PC-3 (cell line): ENCODE measurements around the gene MKNK1.

Experiments
- EZH2 ChIP-seq: fragments of 300-600 bp; sonication (generic); IDR thresholded peaks from one replicate; pipeline ENCODE4 v1.6.1; 2017; ENCODE audit warnings: antibody characterized with exemption, mild to moderate bottlenecking, low read length; ENCODE audit not compliant: unreplicated experiment
- TF ChIP-seq, protein P1 (sequence below): fragments of 300-600 bp; sonication (generic); conservative IDR thresholded peaks from 2 replicates; pipeline ENCODE4 v1.5.1; 2017; ENCODE audit warnings: antibody characterized with exemption, low read depth, mild to moderate bottlenecking, low read length

DNA sequence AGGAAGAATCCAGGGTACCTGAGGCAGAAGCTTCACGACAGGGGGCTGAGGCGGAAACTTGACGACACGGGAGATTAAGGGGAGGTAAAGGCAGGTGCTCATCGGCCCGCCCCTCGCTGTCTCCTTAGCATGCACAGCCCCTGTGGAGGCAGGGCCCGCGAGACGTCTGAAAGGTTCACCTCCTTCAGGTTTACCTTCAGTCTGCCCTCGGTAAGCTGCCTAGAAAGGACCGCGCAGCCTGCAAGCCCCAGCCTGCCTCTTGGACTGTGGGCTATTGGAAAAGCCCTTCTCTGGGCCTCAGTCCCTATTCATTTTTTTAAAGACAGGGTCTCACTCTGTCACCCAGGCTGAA, 81.1 kb downstream of the MKNK1 start:
- TF ChIP-seq, protein P1, sequence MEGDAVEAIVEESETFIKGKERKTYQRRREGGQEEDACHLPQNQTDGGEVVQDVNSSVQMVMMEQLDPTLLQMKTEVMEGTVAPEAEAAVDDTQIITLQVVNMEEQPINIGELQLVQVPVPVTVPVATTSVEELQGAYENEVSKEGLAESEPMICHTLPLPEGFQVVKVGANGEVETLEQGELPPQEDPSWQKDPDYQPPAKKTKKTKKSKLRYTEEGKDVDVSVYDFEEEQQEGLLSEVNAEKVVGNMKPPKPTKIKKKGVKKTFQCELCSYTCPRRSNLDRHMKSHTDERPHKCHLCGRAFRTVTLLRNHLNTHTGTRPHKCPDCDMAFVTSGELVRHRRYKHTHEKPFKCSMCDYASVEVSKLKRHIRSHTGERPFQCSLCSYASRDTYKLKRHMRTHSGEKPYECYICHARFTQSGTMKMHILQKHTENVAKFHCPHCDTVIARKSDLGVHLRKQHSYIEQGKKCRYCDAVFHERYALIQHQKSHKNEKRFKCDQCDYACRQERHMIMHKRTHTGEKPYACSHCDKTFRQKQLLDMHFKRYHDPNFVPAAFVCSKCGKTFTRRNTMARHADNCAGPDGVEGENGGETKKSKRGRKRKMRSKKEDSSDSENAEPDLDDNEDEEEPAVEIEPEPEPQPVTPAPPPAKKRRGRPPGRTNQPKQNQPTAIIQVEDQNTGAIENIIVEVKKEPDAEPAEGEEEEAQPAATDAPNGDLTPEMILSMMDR: no peak
- TF ChIP-seq EZH2: no peak
